Uterus (tissue), 4 donors: ENCODE measurements around the gene PFKFB3. TPM values are rescaled to one million over a fixed set of nuclear protein-coding genes. Genes with fewer than 3 reads are reported as not detected.

Source experiments
- DNase-seq, 2 donors: peaks; one replicate each; pipeline ENCODE4 v3.0.0-alpha.2; 2019 to 2020
- H3K27ac ChIP-seq, 2 donors: fragments of 200-600 bp; sonication (generic); 1 replicate in 1 of 2; 2 replicates in 1 of 2; pipeline ENCODE4 v1.5.1; 2016 to 2018
- H3K27me3 ChIP-seq, 2 donors: fragments of 200-600 bp; sonication (generic); one replicate each; pipeline ENCODE4 v1.5.1; 2018 to 2019; ENCODE audit warnings: control low read depth in 1 of 2
- H3K36me3 ChIP-seq, 2 donors: fragments of 200-600 bp; sonication (generic); one replicate each; pipeline ENCODE4 v1.5.1; 2019; ENCODE audit warnings: control low read depth in 1 of 2
- H3K4me1 ChIP-seq, 2 donors: fragments of 200-600 bp; sonication (generic); one replicate each; pipeline ENCODE4 v1.5.1; 2018 to 2019; ENCODE audit warnings: control low read depth in 1 of 2
- H3K4me3 ChIP-seq, 2 donors: fragments of 200-600 bp; sonication (generic); 1 replicate in 1 of 2; 2 replicates in 1 of 2; pipeline ENCODE4 v1.5.1; 2018 to 2019; ENCODE audit warnings: mild to moderate bottlenecking in 1 of 2
- H3K9me3 ChIP-seq, 2 donors: fragments of 200-600 bp; sonication (generic); one replicate each; pipeline ENCODE4 v1.5.1; 2019; ENCODE audit warnings: control low read depth in 1 of 2
- CTCF ChIP-seq, 4 experiments: fragments of 200-600 bp in 2 of 4; fragments of 450-650 bp in 2 of 4; sonication (generic) in 2 of 4; IDR thresholded peaks; one replicate each; pipeline ENCODE4 v1.5.1; 2016 to 2019; ENCODE audit warnings: antibody characterized with exemption in 4 of 4, mild to moderate bottlenecking in 2 of 4, moderate library complexity in 1 of 4
- POLR2A ChIP-seq, 2 donors: fragments of 450-650 bp; IDR thresholded peaks; one replicate each; pipeline ENCODE4 v1.6.1; 2016; ENCODE audit warnings: antibody characterized with exemption in 2 of 2, mild to moderate bottlenecking in 1 of 2, moderate library complexity in 1 of 2
- intact Hi-C: fragments of 100-400 bp; cut with DNase I; formaldehyde crosslinking; loops from one replicate; pipeline ENCODE4 v1.15.1; 2023; ENCODE audit warnings: low total_unique reads
- total RNA-seq, 4 donors: library from RNA; depleted of rRNA in 3 of 4; stranded (reverse); fragments of >200 nt in 3 of 4; gene quantifications; one replicate each; pipeline versions ENCODE4 v1.1.0 to v1.2.4, GENCODE V29; 2014 to 2023
- donor health status: DM: yes; HTN: yes; CAD: no.

The PFKFB3 gene
- total RNA-seq, 4 donors from 2014 or later: 7.4 to 54.5 (median 14.7) TPM

GRCh38 chr10:6225263-6225814, 22.6 kb downstream of the PFKFB3 start:
- DNase-seq: no peak
- Histone ChIP-seq H3K36me3 (no peaks in the 10 kb centered on the region), H3K4me1 (peaks cover 0 to 9% of the 10 kb centered on the region in 2 donors), H3K27ac (no peak overlapping the region), H3K4me3 (no peak overlapping the region), H3K9me3 (no peaks in the 10 kb centered on the region), H3K27me3 (no peaks in the 10 kb centered on the region)
- TF ChIP-seq CTCF (IDR thresholded peaks at IDR 0.05) (no peak), POLR2A (IDR thresholded peaks at IDR 0.05) (no peak)
- intact Hi-C loops: no loop called here

- intact Hi-C loops: no loop called here
- Histone ChIP-seq H3K4me1 (peaks cover 0 to 9% of the 10 kb centered on the region in 2 donors), H3K9me3 (no peaks in the 10 kb centered on the region), H3K4me3 (no peak overlapping the region), H3K36me3 (no peaks in the 10 kb centered on the region), H3K27ac (no peak overlapping the region), H3K27me3 (no peaks in the 10 kb centered on the region)
- TF ChIP-seq POLR2A (IDR thresholded peaks at IDR 0.05) (no peak), CTCF (IDR thresholded peaks at IDR 0.05) (no peak)
- DNase-seq: no peak
Observed at GRCh38 chr10:6226216-6226615, 23.5 kb downstream of the PFKFB3 start.

GRCh38 chr10:6227346-6227745, 24.6 kb downstream of the PFKFB3 start:
- no peak for DNase-seq
- no peaks in the 10 kb centered on the region for H3K36me3 ChIP-seq

GRCh38 chr10:6228010-6228511, 25.3 kb downstream of the PFKFB3 start:
- H3K36me3 ChIP-seq: no peaks in the 10 kb centered on the region
- DNase-seq: peak in 1 of 2 donors; percentile 38
- intact Hi-C loops: no loop called here
- no peaks in the 10 kb centered on the region for H3K27me3 ChIP-seq
- H3K9me3 ChIP-seq: no peaks in the 10 kb centered on the region
- H3K27ac ChIP-seq: peak overlapping the region; percentile 8 to 51
- TF ChIP-seq POLR2A (IDR thresholded peaks at IDR 0.05): no peak
- no peak for TF ChIP-seq CTCF (IDR thresholded peaks at IDR 0.05)
- H3K4me1 ChIP-seq: peaks cover 0 to 9% of the 10 kb centered on the region in 2 donors
- H3K4me3 ChIP-seq: no peak overlapping the region

More at GRCh38 chr10:6227346-6227745, 24.6 kb downstream of the PFKFB3 start:
- TF ChIP-seq CTCF (IDR thresholded peaks at IDR 0.05) (no peak), POLR2A (IDR thresholded peaks at IDR 0.05) (no peak)
- no peak overlapping the region for H3K4me3 ChIP-seq
- H3K27ac ChIP-seq: peak overlapping the region in 1 of 2 donors; percentile 51
- H3K4me1 ChIP-seq: peaks cover 0 to 9% of the 10 kb centered on the region in 2 donors
- intact Hi-C loops: no loop called here
- H3K9me3 ChIP-seq: no peaks in the 10 kb centered on the region
- no peaks in the 10 kb centered on the region for H3K27me3 ChIP-seq

- H3K27ac ChIP-seq: peak overlapping the region; percentile 8 to 51
Observed at GRCh38 chr10:6228647-6229046, 25.9 kb downstream of the PFKFB3 start.

More at GRCh38 chr10:6228647-6229046, 25.9 kb downstream of the PFKFB3 start:
- Histone ChIP-seq H3K36me3 (no peaks in the 10 kb centered on the region), H3K9me3 (no peaks in the 10 kb centered on the region), H3K4me1 (peaks cover 0 to 9% of the 10 kb centered on the region in 2 donors), H3K27me3 (no peaks in the 10 kb centered on the region), H3K4me3 (no peak overlapping the region)
- TF ChIP-seq POLR2A (IDR thresholded peaks at IDR 0.05) (no peak), CTCF (IDR thresholded peaks at IDR 0.05) (no peak)
- no peak for DNase-seq
- intact Hi-C loops: no loop called here
